Amygdala (tissue), 56 donors: ENCODE measurements around the gene NPIPA8.
"Not testable (repeated sequence)": the region's sequence is repeated elsewhere in the genome, so short reads cannot be mapped to it uniquely, and the experiment has no call there.

Source experiments
- DNase-seq, 56 donors: peaks; one replicate each; lab custom pipeline; 2025; lab: John Stamatoyannopoulos, UW

Gene NPIPA8

DNA sequence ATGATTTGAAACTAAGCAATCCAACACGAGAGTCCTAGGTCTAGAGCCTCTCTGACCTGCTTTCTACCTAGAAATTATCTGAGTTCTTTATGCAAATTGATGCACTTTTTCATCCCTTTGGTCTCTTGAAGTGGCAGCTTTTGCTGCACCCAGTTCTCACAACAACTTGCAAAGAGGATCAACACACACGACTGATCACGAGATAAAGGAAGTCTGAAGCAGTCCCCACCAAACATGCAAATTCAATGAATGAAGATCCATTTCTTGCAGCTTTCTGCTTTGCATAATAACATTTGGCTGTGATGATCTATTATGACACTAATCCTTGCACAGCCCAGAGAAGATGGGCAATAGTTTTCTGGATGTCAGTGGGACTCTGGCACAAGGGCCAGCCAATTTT lies 56.2 kb downstream of the NPIPA8 start:
- not testable (repeated sequence) for DNase-seq

DNA sequence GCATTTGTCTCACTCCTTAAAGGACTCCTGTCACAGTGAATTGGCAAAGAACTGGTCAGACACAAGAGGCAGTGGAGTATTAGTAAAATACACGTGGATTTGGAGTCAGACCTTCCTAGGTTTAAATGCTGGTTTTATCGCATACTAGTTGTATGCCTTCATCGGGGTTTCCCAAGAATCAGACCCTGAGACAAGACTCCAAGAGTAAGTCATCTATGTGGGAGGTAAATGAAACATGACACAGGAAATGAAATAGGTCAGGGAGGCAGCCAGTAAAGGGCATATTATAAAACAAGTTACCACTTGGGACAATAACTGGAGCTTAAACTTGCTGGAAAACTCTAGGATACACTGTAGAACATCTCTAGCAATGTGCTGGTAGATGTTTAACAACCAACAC lies 59.8 kb downstream of the NPIPA8 start:
- not testable (repeated sequence) for DNase-seq

DNA sequence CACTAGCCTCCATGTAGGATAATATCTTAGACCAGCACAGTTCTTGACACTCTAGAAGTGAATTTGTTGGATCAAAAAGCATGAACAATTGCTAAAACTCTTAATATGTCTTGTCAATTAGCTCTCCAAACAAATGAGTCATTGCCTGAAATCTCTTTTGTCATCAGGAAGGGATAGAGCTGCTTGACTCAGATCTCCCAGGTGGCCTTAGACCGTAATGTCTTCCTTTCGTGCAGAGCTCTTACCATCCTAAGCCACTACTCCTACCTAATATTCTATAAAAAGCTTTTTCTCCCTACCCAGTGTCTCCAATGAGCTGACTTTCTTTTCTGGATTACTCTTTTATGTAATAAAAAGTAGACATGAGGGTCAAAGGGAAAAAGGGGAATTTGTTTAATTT lies 66.4 kb downstream of the NPIPA8 start:
- DNase-seq, result not testable (repeated sequence)
